ENCODE results near the gene BCL7B. TPM values are rescaled to one million over a fixed set of nuclear protein-coding genes. Genes with fewer than 3 reads are reported as not detected.

The BCL7B gene
- total RNA-seq, 4 donors from 2014 or later: 104 to 144 (median 108) TPM

DNA sequence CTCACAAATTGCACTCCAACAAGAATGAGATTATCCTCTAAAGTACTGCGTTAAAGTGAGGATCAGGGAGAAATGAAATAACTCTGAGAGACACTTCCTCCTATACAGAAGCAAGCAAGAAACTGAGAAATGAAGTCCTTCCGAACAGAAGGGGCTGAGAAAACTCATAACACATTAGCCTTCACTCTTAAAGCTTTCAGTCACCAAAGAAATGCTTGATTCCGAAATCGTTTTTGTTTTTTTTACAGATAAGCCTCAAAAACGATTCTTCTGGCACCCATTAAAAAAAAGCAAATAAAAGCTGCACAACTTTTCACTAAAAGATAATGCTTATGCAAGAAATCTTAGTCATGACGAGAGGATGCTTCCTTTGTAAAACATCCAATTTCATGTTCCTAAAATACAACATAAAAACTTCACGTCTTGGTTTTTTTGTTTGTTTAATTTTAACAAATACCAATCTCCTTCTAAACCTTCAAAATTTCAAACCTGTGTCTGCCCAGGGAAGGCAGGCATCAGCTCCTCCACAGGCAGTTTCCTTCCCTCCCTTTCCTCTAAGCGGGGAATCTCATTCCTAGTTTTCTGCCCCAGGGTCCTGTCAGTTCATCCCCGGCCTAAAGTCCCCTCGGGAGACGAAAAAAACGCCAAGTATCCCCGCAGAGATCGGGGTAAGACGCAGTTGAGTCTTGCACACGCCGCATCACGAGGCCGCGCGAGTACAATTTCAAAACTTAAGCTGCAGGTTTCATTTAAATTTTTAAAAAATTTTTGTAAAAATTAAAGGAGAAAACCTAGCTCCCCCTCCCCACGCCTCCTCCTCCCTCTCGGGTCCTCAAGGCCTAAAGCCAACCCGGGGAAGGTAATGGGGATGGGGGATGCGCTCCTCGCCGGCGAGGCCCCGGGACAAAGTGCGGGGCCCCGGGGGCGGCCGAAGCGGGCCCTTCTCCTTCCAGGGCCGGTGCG, 36.5 kb downstream of the BCL7B start:
- Histone ChIP-seq H3K27ac (peak overlapping the region; percentile 80 to 98 (median 96)), H3K9me3 (no peaks in the 10 kb centered on the region), H3K4me1 (peaks cover 0 to 62% (median 30%) of the 10 kb centered on the region in 3 donors), H3K36me3 (peaks cover 0 to 17% of the 10 kb centered on the region in 2 donors), H3K4me3 (peak overlapping the region; percentile 84 to 98), H3K27me3 (no peaks in the 10 kb centered on the region)
- WGBS, 2 donors (ENCODE audit: low coverage in 1 of 2): 0% methylated on average over 9 to 20 of the region's 36 CpGs
- TF ChIP-seq POLR2A (IDR thresholded peaks at IDR 0.05) (no peak), POLR2AphosphoS5 (IDR thresholded peaks at IDR 0.05) (no peak), EP300 (IDR thresholded peaks at IDR 0.05) (no peak)
- TF ChIP-seq, protein P1, sequence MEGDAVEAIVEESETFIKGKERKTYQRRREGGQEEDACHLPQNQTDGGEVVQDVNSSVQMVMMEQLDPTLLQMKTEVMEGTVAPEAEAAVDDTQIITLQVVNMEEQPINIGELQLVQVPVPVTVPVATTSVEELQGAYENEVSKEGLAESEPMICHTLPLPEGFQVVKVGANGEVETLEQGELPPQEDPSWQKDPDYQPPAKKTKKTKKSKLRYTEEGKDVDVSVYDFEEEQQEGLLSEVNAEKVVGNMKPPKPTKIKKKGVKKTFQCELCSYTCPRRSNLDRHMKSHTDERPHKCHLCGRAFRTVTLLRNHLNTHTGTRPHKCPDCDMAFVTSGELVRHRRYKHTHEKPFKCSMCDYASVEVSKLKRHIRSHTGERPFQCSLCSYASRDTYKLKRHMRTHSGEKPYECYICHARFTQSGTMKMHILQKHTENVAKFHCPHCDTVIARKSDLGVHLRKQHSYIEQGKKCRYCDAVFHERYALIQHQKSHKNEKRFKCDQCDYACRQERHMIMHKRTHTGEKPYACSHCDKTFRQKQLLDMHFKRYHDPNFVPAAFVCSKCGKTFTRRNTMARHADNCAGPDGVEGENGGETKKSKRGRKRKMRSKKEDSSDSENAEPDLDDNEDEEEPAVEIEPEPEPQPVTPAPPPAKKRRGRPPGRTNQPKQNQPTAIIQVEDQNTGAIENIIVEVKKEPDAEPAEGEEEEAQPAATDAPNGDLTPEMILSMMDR (IDR thresholded peaks at IDR 0.05): no peak
- no peak for ATAC-seq

DNA sequence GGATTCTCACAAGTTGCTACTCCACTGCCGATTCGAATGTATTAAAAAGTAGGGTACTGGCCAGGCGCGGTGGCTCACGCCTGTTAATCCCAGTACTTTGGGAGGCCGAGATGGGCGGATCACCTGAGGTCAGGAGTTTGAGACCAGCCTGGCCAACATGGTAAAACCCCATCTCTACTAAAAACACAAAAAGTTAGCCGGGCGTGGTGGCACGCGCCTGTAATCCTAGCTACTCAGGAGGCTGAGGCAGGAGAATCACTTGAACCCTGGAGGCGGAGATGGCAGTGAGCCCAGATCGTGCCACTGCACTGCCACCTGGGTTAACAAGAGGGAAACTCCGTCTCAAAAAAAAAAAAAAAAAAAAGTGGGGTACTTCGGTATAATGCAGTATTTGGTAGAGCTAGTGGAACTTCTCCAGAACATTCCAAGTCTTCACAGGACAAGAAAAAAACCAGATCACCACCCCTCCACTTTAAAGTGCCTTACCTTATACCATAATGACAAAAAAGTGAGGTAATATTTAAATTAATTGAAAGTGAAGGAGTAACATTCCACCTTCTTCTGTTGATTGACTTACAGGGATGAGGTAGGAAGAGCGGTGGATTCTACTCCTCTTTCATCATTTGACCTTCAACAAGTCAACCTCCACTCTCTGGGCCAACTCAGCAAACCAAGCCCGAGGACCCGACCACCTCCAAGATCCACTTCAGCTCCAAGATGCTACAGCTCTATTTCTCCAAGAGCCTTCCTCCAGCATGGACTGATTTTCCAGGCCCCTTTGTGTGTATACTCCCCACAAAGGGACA, 37.4 kb downstream of the BCL7B start:
- TF ChIP-seq POLR2AphosphoS5 (IDR thresholded peaks at IDR 0.05): no peak

DNA sequence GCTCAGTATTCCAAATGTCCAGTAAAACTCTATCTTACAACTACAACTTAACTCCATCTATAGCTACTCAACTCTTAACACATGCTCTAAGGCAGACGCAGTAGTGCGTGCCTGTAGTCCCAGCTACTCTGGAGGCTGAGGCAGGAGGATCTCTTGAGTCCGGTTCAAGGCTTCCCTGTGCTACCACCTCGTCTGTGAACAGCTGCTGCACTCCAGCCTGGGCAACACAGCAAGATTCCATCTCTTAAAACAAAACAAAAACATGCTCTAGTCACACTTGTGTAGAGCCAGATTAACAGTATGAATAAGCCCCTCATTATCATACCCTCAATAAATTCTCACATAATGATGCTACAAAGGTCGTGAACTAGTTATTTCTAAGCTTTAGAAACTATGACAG, 39.0 kb downstream of the BCL7B start:
- TF ChIP-seq POLR2AphosphoS5 (IDR thresholded peaks at IDR 0.05) (no peak), POLR2A (IDR thresholded peaks at IDR 0.05) (no peak), EP300 (IDR thresholded peaks at IDR 0.05) (no peak)
- TF ChIP-seq, protein P1 (IDR thresholded peaks at IDR 0.05): no peak
- Histone ChIP-seq H3K4me1 (peaks cover 0 to 85% (median 30%) of the 10 kb centered on the region in 3 donors), H3K27ac (peak overlapping the region in 2 of 4 donors; percentile 23 to 95), H3K36me3 (peaks cover 0 to 41% of the 10 kb centered on the region in 2 donors), H3K27me3 (no peaks in the 10 kb centered on the region), H3K9me3 (no peaks in the 10 kb centered on the region), H3K4me3 (no peak overlapping the region)
- 56 to 63% methylated on average over 1 to 5 of the region's 5 CpGs for WGBS, 2 donors (ENCODE audit: low coverage in 1 of 2)
- no peak for ATAC-seq

More for the DNA sequence above, 37.4 kb downstream of the BCL7B start:
- H3K4me1 ChIP-seq: peaks cover 0 to 69% (median 30%) of the 10 kb centered on the region in 3 donors
- peak overlapping the region; percentile 84 to 98 for H3K4me3 ChIP-seq
- peaks cover 0 to 26% of the 10 kb centered on the region in 2 donors for H3K36me3 ChIP-seq
- H3K27me3 ChIP-seq: no peaks in the 10 kb centered on the region
- H3K27ac ChIP-seq: peak overlapping the region; percentile 80 to 98 (median 96)
- no peaks in the 10 kb centered on the region for H3K9me3 ChIP-seq
- WGBS, 2 donors (ENCODE audit: low coverage in 1 of 2): 6 to 42% methylated on average over 4 to 7 of the region's 18 CpGs
- ATAC-seq: no peak

DNA sequence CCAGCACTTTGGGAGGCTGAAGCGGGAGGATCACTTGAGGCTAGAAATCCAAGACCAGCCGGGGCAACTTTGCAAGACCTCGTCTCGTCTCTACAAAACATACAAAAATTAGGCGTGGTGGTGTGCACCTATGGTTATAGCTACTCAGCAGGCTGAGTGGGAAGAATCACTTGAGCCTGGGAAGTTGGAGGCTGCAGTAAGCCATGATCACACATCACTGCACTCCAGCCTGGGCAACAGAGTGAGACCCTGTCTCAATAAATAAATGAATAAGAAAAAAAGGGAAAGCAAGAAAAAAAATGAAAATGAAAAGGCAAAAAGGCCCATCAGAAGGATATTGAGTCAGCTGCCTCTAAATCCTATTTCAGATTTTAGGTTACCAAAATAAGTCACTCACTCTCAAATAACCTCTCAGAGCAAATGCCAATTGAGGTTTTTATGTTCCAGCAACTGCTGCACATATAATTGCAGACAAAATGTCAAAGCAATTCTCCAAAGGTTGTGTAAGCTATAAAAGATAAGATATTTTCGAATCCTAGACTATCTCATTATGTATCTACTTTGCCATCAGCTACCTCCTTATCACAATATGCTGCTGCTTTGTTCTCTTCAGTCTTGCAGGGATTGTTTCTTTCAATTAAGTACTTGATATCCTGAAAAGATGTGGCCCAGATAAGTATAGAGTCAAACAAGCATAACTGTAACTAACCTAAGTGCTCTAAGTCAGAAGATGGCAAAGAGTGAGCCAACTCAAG, 40.1 kb downstream of the BCL7B start:
- WGBS, 2 donors (ENCODE audit: low coverage in 1 of 2): 81 to 100% methylated on average over 3 to 6 of the region's 6 CpGs
- ATAC-seq: no peak
- Histone ChIP-seq H3K9me3 (no peaks in the 10 kb centered on the region), H3K27ac (no peak overlapping the region), H3K4me1 (peaks cover 0 to 87% (median 26%) of the 10 kb centered on the region in 3 donors), H3K4me3 (no peak overlapping the region), H3K27me3 (no peaks in the 10 kb centered on the region), H3K36me3 (peaks cover 0 to 47% of the 10 kb centered on the region in 2 donors)
- TF ChIP-seq, protein P1 (IDR thresholded peaks at IDR 0.05): no peak

DNA sequence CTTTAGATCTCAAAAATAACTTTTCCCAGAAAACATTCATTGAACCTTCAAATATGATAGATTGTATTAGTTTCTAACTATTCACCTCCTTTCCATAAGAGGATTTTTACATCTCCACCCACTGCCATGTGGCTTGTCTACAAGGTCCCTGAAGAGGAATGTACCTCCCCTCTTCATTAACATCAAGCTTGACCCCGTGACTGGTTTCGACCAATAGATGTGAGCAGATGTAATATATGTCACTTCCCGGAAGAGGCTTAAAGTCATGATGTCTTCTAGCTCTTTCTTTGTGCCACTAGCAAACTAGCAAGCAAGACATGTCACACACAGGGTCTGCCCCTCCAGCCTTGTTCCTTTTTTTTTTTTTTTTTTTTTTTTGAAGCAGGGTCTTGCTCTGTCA, 42.3 kb downstream of the BCL7B start:
- no peak for ATAC-seq
- Histone ChIP-seq H3K9me3 (no peaks in the 10 kb centered on the region), H3K27me3 (no peaks in the 10 kb centered on the region), H3K36me3 (peaks cover 0 to 57% of the 10 kb centered on the region in 2 donors), H3K27ac (no peak overlapping the region), H3K4me3 (no peak overlapping the region), H3K4me1 (peaks cover 0 to 97% (median 20%) of the 10 kb centered on the region in 3 donors)
- WGBS, 2 donors (ENCODE audit: low coverage in 1 of 2): 80 to 86% methylated on average over 3 of the region's 3 CpGs
- TF ChIP-seq EP300 (IDR thresholded peaks at IDR 0.05) (no peak), POLR2AphosphoS5 (IDR thresholded peaks at IDR 0.05) (no peak), POLR2A (IDR thresholded peaks at IDR 0.05) (no peak)

Data from gastroesophageal sphincter (tissue), 4 donors.